Activated CD8-positive, alpha-beta T cell treated with anti-CD3 and anti-CD28 coated beads for 36 hours (primary cell): ENCODE results near the gene SETDB1. TPM values are rescaled to one million over a fixed set of nuclear protein-coding genes. Genes with fewer than 3 reads are reported as not detected.

Source experiments
- ATAC-seq: fragments of 200-7000 bp; cut with Tn5 transposase; one replicate; pipeline ENCODE4 v1.10.0; 2021; ENCODE audit warnings: mild to moderate bottlenecking, moderate library complexity
- CTCF ChIA-PET: fragments of 350-600 bp; sonication (Branson Sonifier 250); formaldehyde crosslinking; loops from one replicate; lab custom pipeline; 2021; ENCODE audit warnings: antibody characterized with exemption; lab: Charles Lee
- POLR2A ChIA-PET: fragments of 350-600 bp; sonication (Branson Sonifier 250); formaldehyde crosslinking; loops from one replicate; lab custom pipeline; 2021; ENCODE audit warnings: antibody characterized with exemption; lab: Charles Lee
- DNase-seq: peaks from one replicate; pipeline ENCODE4 v3.0.0-alpha.2; 2020
- H3K27ac Mint-ChIP-seq: one replicate; pipeline ENCODE4 v1.8.0; 2021; ENCODE audit warnings: mild to moderate bottlenecking, mixed read lengths
- H3K27me3 Mint-ChIP-seq: one replicate; pipeline ENCODE4 v1.8.0; 2021; ENCODE audit warnings: mixed read lengths
- H3K36me3 Mint-ChIP-seq: one replicate; pipeline ENCODE4 v1.8.0; 2021; ENCODE audit warnings: low read depth, mixed read lengths
- H3K4me1 Mint-ChIP-seq: one replicate; pipeline ENCODE4 v1.8.0; 2021; ENCODE audit warnings: low read depth, mixed read lengths
- H3K4me3 Mint-ChIP-seq: one replicate; pipeline ENCODE4 v1.8.0; 2021; ENCODE audit warnings: mild to moderate bottlenecking, moderate library complexity, mixed read lengths
- H3K9me3 Mint-ChIP-seq: one replicate; pipeline ENCODE4 v1.8.0; 2021; ENCODE audit warnings: mixed read lengths
- CTCF ChIP-seq: fragments of 200-600 bp; IDR thresholded peaks from one replicate; pipeline ENCODE4 v1.8.0; 2022; ENCODE audit warnings: antibody characterized with exemption, mild to moderate bottlenecking
- intact Hi-C: fragments of 100-400 bp; cut with micrococcal nuclease; formaldehyde crosslinking; loops from one replicate; pipeline ENCODE4 v1.10.0; 2022
- total RNA-seq, 2 experiments: library from RNA; stranded (reverse); gene quantifications; one replicate each; pipeline ENCODE4 v1.2.3, GENCODE V29; 2021

Gene SETDB1
- total RNA-seq, 2 experiments from 2014 or later, result 45.1 to 52.3 TPM

GRCh38 chr1:150992626-150993025 lies 66.5 kb downstream of the SETDB1 start:
- H3K4me1 Mint-ChIP-seq, result peaks cover 5% of the 10 kb centered on the region
- DNase-seq (no peak), ATAC-seq (no peak)
- H3K9me3 Mint-ChIP-seq, result no peaks in the 10 kb centered on the region
- H3K27me3 Mint-ChIP-seq, result no peaks in the 10 kb centered on the region
- intact Hi-C loops, result no loop called here
- TF ChIP-seq CTCF, result no peak
- H3K36me3 Mint-ChIP-seq, result no peaks in the 10 kb centered on the region
- POLR2A ChIA-PET, result interaction anchor here (0.8 kb wide), 1 partner anchor 17 kb away, joined by 3 read pairs; no protein-coding TSS in a partner anchor
- H3K27ac Mint-ChIP-seq, result no peak overlapping the region
- no peak overlapping the region for H3K4me3 Mint-ChIP-seq
- CTCF ChIA-PET, result interaction anchor here (7.7 kb wide), 1 partner anchor 13 kb away, joined by 103 read pairs; the partner anchor contains the start of gene ANXA9

- Mint-ChIP-seq H3K36me3 (no peaks in the 10 kb centered on the region), H3K9me3 (no peaks in the 10 kb centered on the region), H3K27me3 (no peaks in the 10 kb centered on the region), H3K4me3 (no peak overlapping the region), H3K4me1 (peaks cover 4% of the 10 kb centered on the region), H3K27ac (no peak overlapping the region)
- ChIA-PET POLR2A (interaction anchor here (0.8 to 1.0 kb wide), 2 partner anchors 10 to 12 kb away, joined by 3 to 4 read pairs; partner anchors contain the start of gene MINDY1), CTCF (interaction anchor here (1.8 to 7.7 kb wide), 6 partner anchors 8 to 105 kb away, joined by 6 to 103 read pairs (median 27); partner anchors contain the start of genes ANXA9 and MINDY1)
- DNase-seq (no peak), ATAC-seq (no peak)
- TF ChIP-seq CTCF, result no peak
- intact Hi-C loops, result no loop called here
Measured at GRCh38 chr1:150994248-150994647, 68.1 kb downstream of the SETDB1 start.

GRCh38 chr1:150995460-150995859 lies 69.3 kb downstream of the SETDB1 start:
- no peak overlapping the region for H3K4me3 Mint-ChIP-seq
- ChIA-PET POLR2A (interaction anchor here (1.0 kb wide), 1 partner anchor 11 kb away, joined by 4 read pairs; the partner anchor contains the start of gene MINDY1), CTCF (interaction anchor here (0.8 to 7.7 kb wide), 29 partner anchors 10 to 450 kb away, joined by 3 to 103 read pairs (median 4); partner anchors contain the start of genes ANXA9, CTSK, GOLPH3L and MINDY1)
- TF ChIP-seq CTCF, result no peak
- intact Hi-C loops, result no loop called here
- H3K4me1 Mint-ChIP-seq, result peaks cover 11% of the 10 kb centered on the region
- DNase-seq, result no peak
- no peaks in the 10 kb centered on the region for H3K27me3 Mint-ChIP-seq
- no peaks in the 10 kb centered on the region for H3K9me3 Mint-ChIP-seq
- H3K27ac Mint-ChIP-seq, result no peak overlapping the region
- no peak for ATAC-seq
- H3K36me3 Mint-ChIP-seq, result no peaks in the 10 kb centered on the region

- Mint-ChIP-seq H3K27ac (no peak overlapping the region), H3K36me3 (no peaks in the 10 kb centered on the region), H3K27me3 (no peaks in the 10 kb centered on the region), H3K9me3 (no peaks in the 10 kb centered on the region), H3K4me3 (no peak overlapping the region), H3K4me1 (peaks cover 11% of the 10 kb centered on the region)
- ATAC-seq, result peak; percentile 36
- DNase-seq, result peak; percentile 29
- ChIA-PET POLR2A (interaction anchor here (0.8 kb wide), 1 partner anchor 22 kb away, joined by 3 read pairs; no protein-coding TSS in a partner anchor), CTCF (interaction anchor here (0.7 to 7.7 kb wide), 35 partner anchors 9 to 595 kb away, joined by 3 to 103 read pairs (median 4); partner anchors contain the start of genes ANXA9, CTSK, GOLPH3L and MINDY1)
- intact Hi-C loops, result no loop called here
- peak; percentile 96 for TF ChIP-seq CTCF
Measured at GRCh38 chr1:150995896-150996295, 69.7 kb downstream of the SETDB1 start.
